H9 (cell line): ENCODE measurements around the gene AGO3. TPM values are rescaled to one million over a fixed set of nuclear protein-coding genes. Genes with fewer than 3 reads are reported as not detected.

Experiments
- DNase-seq: peaks from one replicate; pipeline ENCODE4 v3.0.0-alpha.2; 2017
- H2AFZ ChIP-seq: one replicate; pipeline ENCODE4 v1.6.1; 2013; ENCODE audit warnings: mild to moderate bottlenecking, low read length, control low read depth, moderate library complexity
- H2AK5ac ChIP-seq: 2 replicates; pipeline ENCODE4 v1.6.1; 2013; ENCODE audit warnings: low read length, control low read depth, mixed read lengths; ENCODE audit not compliant: insufficient read length
- H2BK120ac ChIP-seq: one replicate; pipeline ENCODE4 v1.6.1; 2013; ENCODE audit warnings: low read depth, mild to moderate bottlenecking, low read length, control low read depth, inconsistent platforms; ENCODE audit not compliant: poor library complexity, severe bottlenecking
- H2BK12ac ChIP-seq: 2 replicates; pipeline ENCODE4 v1.6.1; 2013; ENCODE audit warnings: low read length, control low read depth, mixed read lengths, low read depth; ENCODE audit not compliant: insufficient read length
- H2BK15ac ChIP-seq: 2 replicates; pipeline ENCODE4 v1.6.1; 2013; ENCODE audit warnings: low read depth, low read length, control low read depth
- H2BK20ac ChIP-seq: one replicate; pipeline ENCODE4 v1.6.1; 2013; ENCODE audit warnings: low read depth, mild to moderate bottlenecking, low read length, control low read depth, inconsistent platforms; ENCODE audit not compliant: poor library complexity, severe bottlenecking
- H2BK5ac ChIP-seq: 2 replicates; pipeline ENCODE4 v1.6.1; 2013; ENCODE audit warnings: low read length, control low read depth, mixed read lengths; ENCODE audit not compliant: insufficient read length
- H3K14ac ChIP-seq: 2 replicates; pipeline ENCODE4 v1.6.1; 2013; ENCODE audit warnings: low read length, control low read depth; ENCODE audit not compliant: insufficient read depth
- H3K18ac ChIP-seq: 2 replicates; pipeline ENCODE4 v1.6.1; 2013; ENCODE audit warnings: low read depth, mild to moderate bottlenecking, mixed read lengths, low read length, control low read depth; ENCODE audit not compliant: insufficient read length
- H3K23ac ChIP-seq: 2 replicates; pipeline ENCODE4 v1.6.1; 2013; ENCODE audit warnings: low read length, control low read depth, mixed read lengths, low read depth; ENCODE audit not compliant: insufficient read length
- H3K23me2 ChIP-seq: 2 replicates; pipeline ENCODE4 v1.6.1; 2013; ENCODE audit warnings: low read depth, mild to moderate bottlenecking, mixed read lengths, low read length, control low read depth; ENCODE audit not compliant: insufficient read length, poor library complexity, severe bottlenecking
- H3K27ac ChIP-seq: 2 replicates; pipeline ENCODE4 v1.5.1; 2013; ENCODE audit warnings: low read length, control low read depth, mixed read lengths, low read depth; ENCODE audit not compliant: insufficient read length
- H3K27me3 ChIP-seq: 2 replicates; pipeline ENCODE4 v1.6.1; 2013; ENCODE audit warnings: low read length, control low read depth, inconsistent platforms; ENCODE audit not compliant: insufficient read depth
- H3K4ac ChIP-seq: 2 replicates; pipeline ENCODE4 v1.6.1; 2013; ENCODE audit warnings: low read depth, mild to moderate bottlenecking, control low read depth, inconsistent platforms, low read length, moderate library complexity
- H3K4me1 ChIP-seq: 2 replicates; pipeline ENCODE4 v1.6.1; 2013; ENCODE audit warnings: low read length, control low read depth, inconsistent platforms; ENCODE audit not compliant: insufficient read depth
- H3K4me2 ChIP-seq: 2 replicates; pipeline ENCODE4 v1.6.1; 2013; ENCODE audit warnings: low read length, control low read depth, mixed read lengths; ENCODE audit not compliant: insufficient read length, insufficient read depth
- H3K56ac ChIP-seq: 2 replicates; pipeline ENCODE4 v1.6.1; 2013; ENCODE audit warnings: low read depth, mild to moderate bottlenecking, mixed read lengths, low read length, control low read depth; ENCODE audit not compliant: insufficient read length
- H3K79me1 ChIP-seq: 2 replicates; pipeline ENCODE4 v1.6.1; 2013; ENCODE audit warnings: low read depth, mild to moderate bottlenecking, moderate library complexity, low read length, control low read depth, inconsistent platforms; ENCODE audit not compliant: insufficient read depth, poor library complexity, severe bottlenecking
- H3K79me2 ChIP-seq: 2 replicates; pipeline ENCODE4 v1.6.1; 2013; ENCODE audit warnings: low read length, control low read depth, inconsistent platforms; ENCODE audit not compliant: insufficient read depth
- H3K9ac ChIP-seq: 2 replicates; pipeline ENCODE4 v1.6.1; 2013; ENCODE audit warnings: low read length, control low read depth, mixed read lengths; ENCODE audit not compliant: insufficient read length; ENCODE audit errors: extremely low read depth
- H3K9me3 ChIP-seq: one replicate; pipeline ENCODE4 v1.6.1; 2013; ENCODE audit warnings: low read depth, low read length, inconsistent platforms; ENCODE audit not compliant: control insufficient read depth
- H3T11ph ChIP-seq: one replicate; pipeline ENCODE4 v1.6.1; 2013; ENCODE audit warnings: mild to moderate bottlenecking, low read length, control low read depth, inconsistent platforms
- H4K20me1 ChIP-seq: one replicate; pipeline ENCODE4 v1.6.1; 2013; ENCODE audit not compliant: control insufficient read depth, insufficient read length, insufficient read depth
- H4K5ac ChIP-seq: 2 replicates; pipeline ENCODE4 v1.6.1; 2013; ENCODE audit warnings: low read depth, mild to moderate bottlenecking, mixed read lengths, low read length, control low read depth; ENCODE audit not compliant: insufficient read length
- H4K8ac ChIP-seq: replicated peaks from 2 replicates; pipeline ENCODE4 v1.6.1; 2013; ENCODE audit warnings: low read length, control low read depth, mixed read lengths, low read depth; ENCODE audit not compliant: insufficient read length
- H4K91ac ChIP-seq: 2 replicates; pipeline ENCODE4 v1.6.1; 2013; ENCODE audit warnings: low read depth, mild to moderate bottlenecking, moderate library complexity, mixed read lengths, low read length, control low read depth; ENCODE audit not compliant: insufficient read length
- H3K27ac Mint-ChIP-seq, 3 experiments: 2 replicates in 2 of 3; 3 replicates in 1 of 3; pipeline ENCODE4 v1.8.0; 2020 to 2021; ENCODE audit warnings: mixed read lengths in 3 of 3, mild to moderate bottlenecking in 1 of 3, moderate library complexity in 1 of 3
- H3K27me3 Mint-ChIP-seq: 2 replicates; pipeline ENCODE4 v1.8.0; 2021; ENCODE audit warnings: low read depth, mild to moderate bottlenecking, moderate library complexity, mixed read lengths
- H3K36me3 Mint-ChIP-seq, 3 experiments: 2 replicates in 2 of 3; 3 replicates in 1 of 3; pipeline ENCODE4 v1.8.0; 2020 to 2021; ENCODE audit warnings: low read depth in 3 of 3, mixed read lengths in 3 of 3; ENCODE audit not compliant: insufficient read depth in 1 of 3
- H3K4me1 Mint-ChIP-seq, 2 experiments: 2 replicates each; pipeline ENCODE4 v1.8.0; 2020; ENCODE audit warnings: mixed read lengths in 2 of 2
- H3K4me3 Mint-ChIP-seq, 2 experiments: 2 replicates in 1 of 2; 3 replicates in 1 of 2; pipeline ENCODE4 v1.8.0; 2020 to 2021; ENCODE audit warnings: mild to moderate bottlenecking in 2 of 2, mixed read lengths in 2 of 2, moderate library complexity in 1 of 2
- H3K9me3 Mint-ChIP-seq, 2 experiments: 2 replicates in 1 of 2; 3 replicates in 1 of 2; pipeline ENCODE4 v1.8.0; 2020; ENCODE audit warnings: mild to moderate bottlenecking in 2 of 2, mixed read lengths in 2 of 2, moderate library complexity in 1 of 2
- total RNA-seq: library from RNA; stranded (reverse); gene quantifications from 2 replicates; pipeline ENCODE4 v1.2.1, GENCODE V29; 2021
- TF ChIP-seq, protein P1 (sequence below): fragments of 200-600 bp; sonication (generic); conservative IDR thresholded peaks from 3 replicates; pipeline ENCODE4 v1.8.0; 2021; ENCODE audit warnings: antibody characterized with exemption, mild to moderate bottlenecking

Gene AGO3
- total RNA-seq, 1 experiment from 2014 or later, result 27.0 TPM

DNA sequence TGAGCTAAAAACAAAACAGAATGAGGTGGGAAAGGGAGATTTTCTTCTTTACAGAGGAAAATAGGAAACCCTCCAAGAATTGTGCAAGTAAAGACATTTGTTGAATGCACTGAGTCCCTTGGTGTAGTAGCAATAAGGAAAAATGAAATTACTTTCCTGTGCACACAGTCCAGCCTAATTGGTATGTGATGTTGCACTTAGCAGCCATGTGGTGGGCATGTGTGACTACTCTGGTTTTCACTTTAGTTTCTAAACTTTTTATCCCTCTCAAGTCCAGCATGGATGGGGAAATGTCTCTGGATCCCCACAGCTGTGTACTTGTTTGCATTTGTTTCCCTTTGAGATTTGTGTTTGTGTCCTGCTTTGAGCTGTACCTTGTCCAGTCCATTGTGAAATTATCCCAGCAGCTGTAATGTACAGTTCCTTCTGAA lies 7.1 kb upstream of the AGO3 start:
- H3K27ac Mint-ChIP-seq, result no peak overlapping the region
- Histone ChIP-seq H3T11ph (no peak overlapping the region), H3K79me1 (no peaks in the 10 kb centered on the region), H3K9me3 (no peaks in the 10 kb centered on the region), H3K9ac (no peak overlapping the region), H3K4me2 (no peak overlapping the region), H2BK5ac (no peak overlapping the region), H2BK12ac (no peak overlapping the region), H2BK15ac (no peak overlapping the region), H3K56ac (no peak overlapping the region), H3K23me2 (no peaks in the 10 kb centered on the region), H2AK5ac (no peak overlapping the region), H3K79me2 (no peaks in the 10 kb centered on the region), H2BK20ac (no peak overlapping the region), H3K4ac (no peak overlapping the region), H2AFZ (no peak overlapping the region), H4K91ac (no peak overlapping the region), H3K23ac (no peak overlapping the region), H3K4me1 (no peaks in the 10 kb centered on the region), H3K27me3 (no peaks in the 10 kb centered on the region), H4K8ac (no peak overlapping the region), H3K18ac (no peak overlapping the region), H3K14ac (no peak overlapping the region), H4K20me1 (no peaks in the 10 kb centered on the region), H4K5ac (no peak overlapping the region), H2BK120ac (no peak overlapping the region), H3K27ac (no peak overlapping the region)
- H3K27me3 Mint-ChIP-seq, result no peaks in the 10 kb centered on the region
- peaks cover 0 to 9% of the 10 kb centered on the region in 2 experiments; a peak in 2 of 4 replicates for H3K4me1 Mint-ChIP-seq
- DNase-seq, result no peak
- TF ChIP-seq, protein P1, sequence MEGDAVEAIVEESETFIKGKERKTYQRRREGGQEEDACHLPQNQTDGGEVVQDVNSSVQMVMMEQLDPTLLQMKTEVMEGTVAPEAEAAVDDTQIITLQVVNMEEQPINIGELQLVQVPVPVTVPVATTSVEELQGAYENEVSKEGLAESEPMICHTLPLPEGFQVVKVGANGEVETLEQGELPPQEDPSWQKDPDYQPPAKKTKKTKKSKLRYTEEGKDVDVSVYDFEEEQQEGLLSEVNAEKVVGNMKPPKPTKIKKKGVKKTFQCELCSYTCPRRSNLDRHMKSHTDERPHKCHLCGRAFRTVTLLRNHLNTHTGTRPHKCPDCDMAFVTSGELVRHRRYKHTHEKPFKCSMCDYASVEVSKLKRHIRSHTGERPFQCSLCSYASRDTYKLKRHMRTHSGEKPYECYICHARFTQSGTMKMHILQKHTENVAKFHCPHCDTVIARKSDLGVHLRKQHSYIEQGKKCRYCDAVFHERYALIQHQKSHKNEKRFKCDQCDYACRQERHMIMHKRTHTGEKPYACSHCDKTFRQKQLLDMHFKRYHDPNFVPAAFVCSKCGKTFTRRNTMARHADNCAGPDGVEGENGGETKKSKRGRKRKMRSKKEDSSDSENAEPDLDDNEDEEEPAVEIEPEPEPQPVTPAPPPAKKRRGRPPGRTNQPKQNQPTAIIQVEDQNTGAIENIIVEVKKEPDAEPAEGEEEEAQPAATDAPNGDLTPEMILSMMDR, result no peak
- peaks cover 20 to 51% (median 27%) of the 10 kb centered on the region in 3 experiments; a peak in 6 of 7 replicates for H3K36me3 Mint-ChIP-seq
- no peak overlapping the region for H3K4me3 Mint-ChIP-seq
- no peaks in the 10 kb centered on the region for H3K9me3 Mint-ChIP-seq
